HepG2 (cell line): ENCODE results near the gene MLLT10. TPM values are rescaled to one million over a fixed set of nuclear protein-coding genes. Genes with fewer than 3 reads are reported as not detected.

Experiments used
- ERF ChIP-seq: IDR thresholded peaks from 2 replicates; pipeline ENCODE4 v1.6.1; 2018; ENCODE audit warnings: missing biosample characterization, missing genetic modification reagents
- FOXO1 ChIP-seq: sonication (generic); formaldehyde crosslinking; IDR thresholded peaks from 2 replicates; pipeline ENCODE4 v1.4.0; 2020; ENCODE audit warnings: missing genetic modification reagents
- GFI1 ChIP-seq: sonication (generic); formaldehyde crosslinking; IDR thresholded peaks from 2 replicates; pipeline ENCODE4 v1.5.0; 2020; ENCODE audit warnings: missing genetic modification reagents, mild to moderate bottlenecking, borderline replicate concordance
- HOXA3 ChIP-seq: sonication (generic); formaldehyde crosslinking; IDR thresholded peaks from 2 replicates; pipeline ENCODE4 v1.5.0; 2020; ENCODE audit warnings: missing genetic modification reagents
- IRX3 ChIP-seq: sonication (generic); formaldehyde crosslinking; IDR thresholded peaks from 2 replicates; pipeline ENCODE4 v1.8.1; 2023; ENCODE audit warnings: mild to moderate bottlenecking, low read depth, missing genetic modification reagents, borderline replicate concordance
- MAZ ChIP-seq, 2 experiments: sonication (generic) in 1 of 2; formaldehyde crosslinking in 1 of 2; IDR thresholded peaks; 2 replicates each; pipeline versions ENCODE4 v1.5.0 to v1.6.1; 2012 to 2020; ENCODE audit warnings: low read depth in 2 of 2, mild to moderate bottlenecking in 2 of 2, borderline replicate concordance in 1 of 2, improper control_type of control experiment in 1 of 2, low read length in 1 of 2, missing genetic modification reagents in 1 of 2, moderate library complexity in 1 of 2
- MYPOP ChIP-seq: sonication (generic); formaldehyde crosslinking; IDR thresholded peaks from 2 replicates; pipeline ENCODE4 v1.8.1; 2023; ENCODE audit warnings: mild to moderate bottlenecking, moderate library complexity, missing genetic modification reagents
- PAF1 ChIP-seq: IDR thresholded peaks from 2 replicates; pipeline ENCODE4 v1.6.1; 2016; ENCODE audit warnings: missing genetic modification reagents, missing compliant biosample characterization
- RAD51 ChIP-seq: fragments of 450-650 bp; IDR thresholded peaks from 2 replicates; pipeline ENCODE4 v1.6.1; 2016; ENCODE audit warnings: borderline replicate concordance
- SKI ChIP-seq: fragments of 450-650 bp; IDR thresholded peaks from one replicate; pipeline ENCODE4 v1.6.1; 2018; ENCODE audit warnings: mild to moderate bottlenecking; ENCODE audit not compliant: partially characterized antibody
- SNRNP70 ChIP-seq: fragments of 200-400 bp; formaldehyde crosslinking; IDR thresholded peaks from 2 replicates; pipeline ENCODE4 v1.6.1; 2017; ENCODE audit warnings: mild to moderate bottlenecking, low read depth, low read length, moderate library complexity
- TBP ChIP-seq: sonication (generic); formaldehyde crosslinking; IDR thresholded peaks from 2 replicates; pipeline ENCODE4 v1.5.0; 2020; ENCODE audit warnings: missing genetic modification reagents
- ZFP36L1 ChIP-seq: sonication (generic); formaldehyde crosslinking; IDR thresholded peaks from 2 replicates; pipeline ENCODE4 v1.8.0; 2022; ENCODE audit warnings: mild to moderate bottlenecking, missing genetic modification reagents, moderate library complexity
- ZNF354B ChIP-seq: sonication (generic); formaldehyde crosslinking; IDR thresholded peaks from 2 replicates; pipeline ENCODE4 v1.8.0; 2022; ENCODE audit warnings: mild to moderate bottlenecking, missing genetic modification reagents
- ZNF572 ChIP-seq: sonication (generic); formaldehyde crosslinking; IDR thresholded peaks from 2 replicates; pipeline ENCODE4 v1.5.1; 2020; ENCODE audit warnings: mild to moderate bottlenecking, missing genetic modification reagents
- ZNF616 ChIP-seq: sonication (generic); formaldehyde crosslinking; IDR thresholded peaks from 2 replicates; pipeline ENCODE4 v1.5.0; 2020; ENCODE audit warnings: low read depth, mild to moderate bottlenecking, missing genetic modification reagents
- ZNF672 ChIP-seq: sonication (generic); formaldehyde crosslinking; IDR thresholded peaks from 2 replicates; pipeline ENCODE4 v1.8.1; 2022; ENCODE audit warnings: missing genetic modification reagents
- ZNF775 ChIP-seq: sonication (generic); formaldehyde crosslinking; IDR thresholded peaks from 2 replicates; pipeline ENCODE4 v1.4.0; 2020; ENCODE audit warnings: missing genetic modification reagents, mild to moderate bottlenecking, moderate library complexity, borderline replicate concordance
- polyA plus RNA-seq, 8 experiments: library from polyadenylated mRNA; depleted of rRNA in 3 of 8; stranded (reverse) in 7 of 8; unstranded in 1 of 8; fragments of >200 nt; fragmentation: Illumina TruSeq in 4 of 8; extraction: Trizol in 4 of 8; gene quantifications; 2 replicates each; pipeline versions ENCODE4 v1.2.1 to v1.2.3, GENCODE V29; 2011 to 2016; ENCODE audit warnings: low read depth in 4 of 8, missing spikeins in 1 of 8, mixed read lengths in 1 of 8; ENCODE audit not compliant: insufficient read depth in 1 of 8
- total RNA-seq, 5 experiments: library from RNA; depleted of rRNA; stranded (reverse); fragments of >200 nt; fragmentation: Illumina TruSeq; extraction: Trizol; gene quantifications; 2 replicates each; pipeline ENCODE4 v1.2.3, GENCODE V29; 2016; ENCODE audit warnings: low read depth in 1 of 5
- TF ChIP-seq, protein P1 (sequence below): sonication (generic); formaldehyde crosslinking; IDR thresholded peaks from 2 replicates; pipeline ENCODE4 v1.9.0; 2021; ENCODE audit warnings: missing genetic modification reagents, borderline replicate concordance
- TF ChIP-seq, protein P2 (sequence below): sonication (generic); formaldehyde crosslinking; IDR thresholded peaks from 2 replicates; pipeline ENCODE4 v1.9.0; 2021; ENCODE audit warnings: missing genetic modification reagents, borderline replicate concordance
- TF ChIP-seq, protein P3 (sequence below): sonication (generic); formaldehyde crosslinking; IDR thresholded peaks from 2 replicates; pipeline ENCODE4 v1.5.0; 2020; ENCODE audit warnings: missing genetic modification reagents, mild to moderate bottlenecking, borderline replicate concordance

MLLT10 gene
- total and polyA plus RNA-seq, 2 of the 13 experiments (the other 11 are each of a cell fraction or from before 2014, with no cell fraction given), result 51.3 to 84.1 TPM

- TF ChIP-seq, protein P1, sequence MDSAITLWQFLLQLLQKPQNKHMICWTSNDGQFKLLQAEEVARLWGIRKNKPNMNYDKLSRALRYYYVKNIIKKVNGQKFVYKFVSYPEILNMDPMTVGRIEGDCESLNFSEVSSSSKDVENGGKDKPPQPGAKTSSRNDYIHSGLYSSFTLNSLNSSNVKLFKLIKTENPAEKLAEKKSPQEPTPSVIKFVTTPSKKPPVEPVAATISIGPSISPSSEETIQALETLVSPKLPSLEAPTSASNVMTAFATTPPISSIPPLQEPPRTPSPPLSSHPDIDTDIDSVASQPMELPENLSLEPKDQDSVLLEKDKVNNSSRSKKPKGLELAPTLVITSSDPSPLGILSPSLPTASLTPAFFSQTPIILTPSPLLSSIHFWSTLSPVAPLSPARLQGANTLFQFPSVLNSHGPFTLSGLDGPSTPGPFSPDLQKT (CRISPR knock-in tag), result no peak
- TF ChIP-seq ZNF672 (CRISPR knock-in tag) (no peak), ZNF354B (0 out of 2 replicates have a peak, but pooled peaks have one; percentile 34), ERF (CRISPR knock-in tag) (no peak), ZNF572 (CRISPR knock-in tag) (no peak), RAD51 (no peak), ZFP36L1 (CRISPR knock-in tag) (no peak), TBP (CRISPR knock-in tag) (no peak), IRX3 (CRISPR knock-in tag) (no peak), PAF1 (CRISPR knock-in tag) (no peak), MYPOP (peak; percentile 81; the same call in 1 of the 2 replicates), SKI (peak; percentile 24), MAZ (IDR thresholded peaks at IDR 0.05; ENCODE audit: borderline replicate concordance, low read depth, low read length) (no peak; the same call in 1 of the 2 replicates), MAZ (CRISPR knock-in tag; IDR thresholded peaks at IDR 0.05; ENCODE audit: low read depth) (peak; percentile 66), FOXO1 (CRISPR knock-in tag) (no peak), GFI1 (peak; percentile 40; the same call in 1 of the 2 replicates), ZNF616 (no peak), ZNF775 (CRISPR knock-in tag) (no peak), HOXA3 (CRISPR knock-in tag) (peak; percentile 58), SNRNP70 (no peak)
- TF ChIP-seq, protein P2, sequence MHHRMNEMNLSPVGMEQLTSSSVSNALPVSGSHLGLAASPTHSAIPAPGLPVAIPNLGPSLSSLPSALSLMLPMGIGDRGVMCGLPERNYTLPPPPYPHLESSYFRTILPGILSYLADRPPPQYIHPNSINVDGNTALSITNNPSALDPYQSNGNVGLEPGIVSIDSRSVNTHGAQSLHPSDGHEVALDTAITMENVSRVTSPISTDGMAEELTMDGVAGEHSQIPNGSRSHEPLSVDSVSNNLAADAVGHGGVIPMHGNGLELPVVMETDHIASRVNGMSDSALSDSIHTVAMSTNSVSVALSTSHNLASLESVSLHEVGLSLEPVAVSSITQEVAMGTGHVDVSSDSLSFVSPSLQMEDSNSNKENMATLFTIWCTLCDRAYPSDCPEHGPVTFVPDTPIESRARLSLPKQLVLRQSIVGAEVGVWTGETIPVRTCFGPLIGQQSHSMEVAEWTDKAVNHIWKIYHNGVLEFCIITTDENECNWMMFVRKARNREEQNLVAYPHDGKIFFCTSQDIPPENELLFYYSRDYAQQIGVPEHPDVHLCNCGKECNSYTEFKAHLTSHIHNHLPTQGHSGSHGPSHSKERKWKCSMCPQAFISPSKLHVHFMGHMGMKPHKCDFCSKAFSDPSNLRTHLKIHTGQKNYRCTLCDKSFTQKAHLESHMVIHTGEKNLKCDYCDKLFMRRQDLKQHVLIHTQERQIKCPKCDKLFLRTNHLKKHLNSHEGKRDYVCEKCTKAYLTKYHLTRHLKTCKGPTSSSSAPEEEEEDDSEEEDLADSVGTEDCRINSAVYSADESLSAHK (CRISPR knock-in tag), result no peak
- TF ChIP-seq, protein P3, sequence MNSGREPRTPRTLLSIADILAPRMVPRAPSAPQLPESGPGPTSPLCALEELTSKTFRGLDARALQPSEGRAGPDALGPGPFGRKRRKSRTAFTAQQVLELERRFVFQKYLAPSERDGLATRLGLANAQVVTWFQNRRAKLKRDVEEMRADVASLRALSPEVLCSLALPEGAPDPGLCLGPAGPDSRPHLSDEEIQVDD, result no peak
Observed at GRCh38 chr10:21517134-21518031, 16.6 kb upstream of the MLLT10 start (continued).
